ENCODE measurements around the gene CCZ1B.
"Not testable (repeated sequence)": the region's sequence is repeated elsewhere in the genome, so short reads cannot be mapped to it uniquely, and the experiment has no call there.

DNA sequence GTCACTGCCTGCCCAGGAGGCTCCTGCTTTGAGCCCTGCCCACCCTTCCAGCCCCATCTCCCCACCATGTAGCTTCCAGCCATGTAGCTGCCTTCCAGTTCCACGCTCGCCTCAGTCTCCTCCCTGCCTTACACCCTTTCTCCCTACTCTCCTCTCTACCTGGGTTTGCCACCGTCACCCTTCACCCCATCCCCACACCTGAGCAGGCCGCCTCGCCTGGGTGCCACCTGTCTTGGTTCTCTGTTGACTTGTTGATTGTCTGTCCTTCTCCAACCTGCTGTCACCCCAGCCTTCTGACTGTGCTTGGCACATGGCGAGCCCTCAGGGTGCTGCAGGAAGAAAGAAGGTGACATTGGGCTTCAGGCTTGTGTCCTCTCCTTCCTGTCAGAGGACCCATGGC, 75.9 kb downstream of the CCZ1B start:
- TF ChIP-seq TEAD4 (IDR thresholded peaks at IDR 0.05; ENCODE audit: low read depth, low read length); MAFK (IDR thresholded peaks at IDR 0.05; ENCODE audit: low read depth, low read length); RFX5 (IDR thresholded peaks at IDR 0.05; ENCODE audit: borderline replicate concordance, low read depth, low read length): not testable (repeated sequence)
- TF ChIP-seq, protein P1, sequence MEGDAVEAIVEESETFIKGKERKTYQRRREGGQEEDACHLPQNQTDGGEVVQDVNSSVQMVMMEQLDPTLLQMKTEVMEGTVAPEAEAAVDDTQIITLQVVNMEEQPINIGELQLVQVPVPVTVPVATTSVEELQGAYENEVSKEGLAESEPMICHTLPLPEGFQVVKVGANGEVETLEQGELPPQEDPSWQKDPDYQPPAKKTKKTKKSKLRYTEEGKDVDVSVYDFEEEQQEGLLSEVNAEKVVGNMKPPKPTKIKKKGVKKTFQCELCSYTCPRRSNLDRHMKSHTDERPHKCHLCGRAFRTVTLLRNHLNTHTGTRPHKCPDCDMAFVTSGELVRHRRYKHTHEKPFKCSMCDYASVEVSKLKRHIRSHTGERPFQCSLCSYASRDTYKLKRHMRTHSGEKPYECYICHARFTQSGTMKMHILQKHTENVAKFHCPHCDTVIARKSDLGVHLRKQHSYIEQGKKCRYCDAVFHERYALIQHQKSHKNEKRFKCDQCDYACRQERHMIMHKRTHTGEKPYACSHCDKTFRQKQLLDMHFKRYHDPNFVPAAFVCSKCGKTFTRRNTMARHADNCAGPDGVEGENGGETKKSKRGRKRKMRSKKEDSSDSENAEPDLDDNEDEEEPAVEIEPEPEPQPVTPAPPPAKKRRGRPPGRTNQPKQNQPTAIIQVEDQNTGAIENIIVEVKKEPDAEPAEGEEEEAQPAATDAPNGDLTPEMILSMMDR (IDR thresholded peaks at IDR 0.05; ENCODE audit: control extremely low read depth in 1 of 3, insufficient read depth in 1 of 3, low read depth in 1 of 3, low read length in 3 of 3): not testable (repeated sequence)

Measured in H1 (cell line).